IPS-20b (cell line): Measurements from ENCODE around the gene KDM5A.
A peak's percentile ranks its signal among the peaks of the same experiment; 100 is the strongest.
"Not testable (repeated sequence)": the region's sequence is repeated elsewhere in the genome, so short reads cannot be mapped to it uniquely, and the experiment has no call there.

Experiments used
- H3K27ac ChIP-seq: one replicate; pipeline ENCODE4 v1.5.1; 2013; ENCODE audit warnings: low read length
- H3K27me3 ChIP-seq: 2 replicates; pipeline ENCODE4 v1.6.1; 2013; ENCODE audit warnings: mild to moderate bottlenecking, low read length, inconsistent platforms; ENCODE audit not compliant: insufficient read depth
- H3K36me3 ChIP-seq: 2 replicates; pipeline ENCODE4 v1.6.1; 2013; ENCODE audit warnings: low read depth, mild to moderate bottlenecking, inconsistent platforms, low read length, moderate library complexity; ENCODE audit not compliant: insufficient read depth
- H3K4me1 ChIP-seq: 2 replicates; pipeline ENCODE4 v1.6.1; 2013; ENCODE audit warnings: mild to moderate bottlenecking, control low read depth, inconsistent platforms, low read length, moderate library complexity; ENCODE audit not compliant: insufficient read depth
- H3K4me3 ChIP-seq: 2 replicates; pipeline ENCODE4 v1.5.1; 2013; ENCODE audit warnings: mild to moderate bottlenecking, low read length, inconsistent platforms
- H3K9ac ChIP-seq: 2 replicates; pipeline ENCODE4 v1.6.1; 2013; ENCODE audit warnings: low read depth, mild to moderate bottlenecking, inconsistent platforms, low read length, moderate library complexity
- H3K9me3 ChIP-seq: 2 replicates; pipeline ENCODE4 v1.6.1; 2013; ENCODE audit warnings: mild to moderate bottlenecking, low read depth, low read length, inconsistent platforms; ENCODE audit not compliant: insufficient read depth

The KDM5A gene

GRCh38 chr12:389142-390096 lies at the start of gene KDM5A:
Gene KDM5A, minus strand, starts transcription at chr12:389320. Its CDS starts 229 bp downstream, at chr12:389091.
- H3K36me3 ChIP-seq: peaks cover 18% of the 10 kb centered on the region
- H3K27me3 ChIP-seq: no peaks in the 10 kb centered on the region
- peak within 1 kb of the TSS; percentile 92 for H3K9ac ChIP-seq
- H3K4me1 ChIP-seq: peaks cover 11% of the 10 kb centered on the region; the same call in 1 of the 2 replicates
- peak within 1 kb of the TSS; percentile 91 for H3K4me3 ChIP-seq
- peak within 1 kb of the TSS; percentile 90 for H3K27ac ChIP-seq
- H3K9me3 ChIP-seq: no peaks in the 10 kb centered on the region

DNA sequence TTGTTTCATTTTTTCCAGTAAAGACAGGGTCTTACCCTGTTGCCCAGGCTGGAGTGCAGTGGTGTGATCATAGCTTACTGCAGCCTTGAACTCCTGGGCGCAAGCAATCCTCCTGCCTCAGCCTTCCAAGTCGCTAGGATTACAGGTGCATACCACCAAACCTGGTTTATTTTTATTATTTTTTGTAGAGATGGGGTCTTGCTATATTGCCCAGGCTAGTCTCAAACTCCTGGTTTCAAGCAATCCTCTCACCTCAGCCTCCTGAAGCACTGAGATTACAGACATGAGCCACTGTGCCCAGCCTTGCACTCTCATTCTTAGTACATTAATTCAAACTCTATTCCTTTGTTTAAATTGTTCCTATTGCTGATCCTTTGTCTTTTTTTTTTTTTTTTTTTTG lies 46.6 kb upstream of the KDM5A start:
- not testable (repeated sequence) for H3K27ac ChIP-seq, H3K4me3 ChIP-seq, H3K9me3 ChIP-seq, H3K9ac ChIP-seq, H3K4me1 ChIP-seq, H3K27me3 ChIP-seq
- peaks cover 97% of the 10 kb centered on the region for H3K36me3 ChIP-seq

GRCh38 chr12:422526-422925 lies 33.4 kb upstream of the KDM5A start:
- Histone ChIP-seq H3K27me3 (no peaks in the 10 kb centered on the region), H3K4me3 (no peak overlapping the region), H3K4me1 (no peaks in the 10 kb centered on the region), H3K9ac (no peak overlapping the region), H3K9me3 (no peaks in the 10 kb centered on the region), H3K36me3 (peaks cover 63% of the 10 kb centered on the region), H3K27ac (no peak overlapping the region)

GRCh38 chr12:418432-418831 lies 29.3 kb upstream of the KDM5A start:
- H3K9ac ChIP-seq: no peak overlapping the region
- no peaks in the 10 kb centered on the region for H3K9me3 ChIP-seq
- H3K4me1 ChIP-seq: no peaks in the 10 kb centered on the region
- no peak overlapping the region for H3K27ac ChIP-seq
- H3K36me3 ChIP-seq: peaks cover 60% of the 10 kb centered on the region
- no peaks in the 10 kb centered on the region for H3K27me3 ChIP-seq
- H3K4me3 ChIP-seq: no peak overlapping the region

DNA sequence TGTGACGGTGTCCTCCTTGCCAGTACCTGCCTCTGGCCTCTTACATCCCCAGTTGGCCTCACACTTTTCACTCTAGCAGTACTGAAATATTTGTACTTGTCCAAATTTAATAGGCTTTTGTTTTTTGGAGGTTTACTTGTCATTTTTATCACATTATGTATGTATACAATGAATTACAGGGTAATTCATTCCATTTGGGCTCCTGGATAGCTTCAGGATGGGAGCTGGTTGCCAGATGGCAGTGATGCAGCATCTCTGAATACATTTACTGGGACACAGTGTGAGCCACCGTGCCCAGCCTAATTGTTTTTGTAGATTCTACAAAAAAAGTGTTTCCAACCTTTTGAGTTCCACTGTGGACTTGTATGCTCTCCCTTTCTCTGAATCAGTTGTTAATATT lies 25.7 kb upstream of the KDM5A start:
- H3K9me3 ChIP-seq: no peaks in the 10 kb centered on the region
- no peaks in the 10 kb centered on the region for H3K27me3 ChIP-seq
- H3K9ac ChIP-seq: no peak overlapping the region
- no peak overlapping the region for H3K27ac ChIP-seq
- no peaks in the 10 kb centered on the region for H3K4me1 ChIP-seq
- H3K36me3 ChIP-seq: peaks cover 77% of the 10 kb centered on the region
- H3K4me3 ChIP-seq: no peak overlapping the region

DNA sequence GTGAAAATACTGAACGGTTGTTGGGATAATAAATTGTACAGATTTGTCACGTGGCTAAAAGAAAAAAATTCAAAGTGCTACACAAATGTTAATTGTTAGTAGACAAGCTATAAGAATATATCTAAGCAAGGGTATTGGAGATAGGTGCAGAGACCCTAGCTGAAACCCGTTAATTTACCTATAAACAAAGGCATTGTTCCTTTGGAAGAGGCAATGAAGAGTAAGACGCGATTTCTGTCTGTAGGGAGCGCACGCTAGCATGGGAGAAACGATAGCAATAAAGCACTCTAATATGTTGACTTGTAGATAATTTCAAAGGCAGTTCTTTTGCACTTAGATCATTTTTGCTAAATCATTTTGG lies 12.9 kb upstream of the KDM5A start:
- Histone ChIP-seq H3K27ac (peak overlapping the region; percentile 62), H3K9me3 (no peaks in the 10 kb centered on the region), H3K9ac (peak overlapping the region; percentile 88), H3K27me3 (no peaks in the 10 kb centered on the region), H3K4me3 (peak overlapping the region; percentile 97), H3K4me1 (no peaks in the 10 kb centered on the region), H3K36me3 (peaks cover 23% of the 10 kb centered on the region)

DNA sequence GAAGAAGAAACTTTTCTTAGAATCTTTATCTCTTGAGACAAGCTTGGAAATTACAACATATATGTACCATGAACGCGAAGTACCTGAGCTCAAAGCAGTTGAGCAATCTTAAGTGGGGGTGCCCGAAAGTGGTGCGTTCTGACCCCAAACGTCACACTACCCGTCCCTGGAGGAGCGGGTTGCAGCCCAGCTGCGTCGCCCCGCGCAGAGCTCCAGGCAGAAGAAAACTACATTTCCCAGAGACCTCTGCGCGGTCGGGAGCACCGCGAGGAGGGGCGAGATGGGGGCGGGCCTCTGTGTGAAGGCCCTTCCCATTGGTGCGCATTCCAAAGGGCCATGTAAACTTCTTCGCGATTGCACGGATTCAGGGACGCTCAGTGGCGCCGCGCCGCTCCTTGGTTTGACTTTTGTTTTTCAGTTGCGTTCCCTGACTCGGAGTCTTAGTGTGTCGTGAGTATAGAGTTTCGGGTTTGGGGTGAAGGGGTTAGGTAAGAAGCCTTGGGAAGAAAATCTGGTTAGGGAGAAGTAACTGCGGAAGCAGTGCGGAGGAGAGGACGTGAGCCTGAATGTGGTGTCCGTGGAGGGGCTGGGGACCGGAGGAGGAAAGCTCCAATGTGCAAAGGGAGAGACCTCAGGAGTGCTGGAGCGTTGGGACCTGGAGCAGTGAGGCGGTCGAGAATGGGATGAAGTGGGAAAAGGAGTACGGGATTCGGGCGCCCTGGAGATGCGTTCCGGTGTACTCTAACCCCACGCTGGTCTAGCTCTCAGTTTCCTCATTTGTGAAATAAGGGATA lies 12.3 kb upstream of the KDM5A start, which contains the start of gene CCDC77:
CCDC77 (plus strand) TSS at position 410 of the 794 bp plus-strand sequence. CDS start 7,740 bp downstream, outside the sequence.
- Histone ChIP-seq H3K9ac (peak within 1 kb of the TSS; percentile 88), H3K4me1 (no peaks in the 10 kb centered on the region), H3K4me3 (peak within 1 kb of the TSS; percentile 97), H3K27ac (peak within 1 kb of the TSS; percentile 62), H3K27me3 (no peaks in the 10 kb centered on the region), H3K9me3 (no peaks in the 10 kb centered on the region), H3K36me3 (peaks cover 17% of the 10 kb centered on the region)

DNA sequence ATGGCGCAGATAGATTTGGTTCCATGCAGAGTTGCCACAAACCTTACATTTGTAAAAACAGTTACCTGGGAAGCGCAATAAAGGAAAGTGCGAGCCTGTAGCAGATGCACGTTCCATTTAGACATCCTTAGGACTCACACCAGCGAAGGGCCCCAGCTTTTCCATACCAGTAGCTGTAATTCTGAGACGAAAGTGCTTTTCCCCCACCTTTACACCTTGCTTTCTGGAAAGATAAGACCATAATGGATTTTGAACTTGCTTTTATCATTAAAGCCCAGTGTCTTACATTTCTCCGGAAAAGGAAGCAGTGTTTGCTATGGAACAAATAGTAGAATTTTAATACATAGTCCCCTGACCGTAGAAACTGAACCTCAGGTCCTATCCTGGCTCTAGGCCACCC lies 11.7 kb upstream of the KDM5A start:
- H3K4me1 ChIP-seq: no peaks in the 10 kb centered on the region
- H3K27ac ChIP-seq: no peak overlapping the region

GRCh38 chr12:388541-389141 lies 479 bp downstream of the KDM5A start:
- no peak overlapping the region for H3K27ac ChIP-seq
- H3K27me3 ChIP-seq: no peaks in the 10 kb centered on the region
- H3K9me3 ChIP-seq: no peaks in the 10 kb centered on the region
- H3K4me3 ChIP-seq: peak overlapping the region; percentile 91
- H3K36me3 ChIP-seq: peaks cover 26% of the 10 kb centered on the region
- peak overlapping the region; percentile 92 for H3K9ac ChIP-seq
- peaks cover 11% of the 10 kb centered on the region; the same call in 1 of the 2 replicates for H3K4me1 ChIP-seq

More for the DNA sequence above, 11.7 kb upstream of the KDM5A start:
- H3K4me3 ChIP-seq: peak overlapping the region; percentile 97
- H3K9me3 ChIP-seq: no peaks in the 10 kb centered on the region
- H3K27me3 ChIP-seq: no peaks in the 10 kb centered on the region
- peak overlapping the region; percentile 55; the same call in 1 of the 2 replicates for H3K9ac ChIP-seq
- peaks cover 11% of the 10 kb centered on the region for H3K36me3 ChIP-seq

- Histone ChIP-seq H3K27ac (no peak overlapping the region), H3K36me3 (peaks cover 32% of the 10 kb centered on the region), H3K27me3 (no peaks in the 10 kb centered on the region), H3K9me3 (no peaks in the 10 kb centered on the region), H3K9ac (peak overlapping the region; percentile 92), H3K4me1 (peaks cover 11% of the 10 kb centered on the region; the same call in 1 of the 2 replicates), H3K4me3 (peak overlapping the region; percentile 91)
Observed at GRCh38 chr12:388012-388411, 1.1 kb downstream of the KDM5A start.

DNA sequence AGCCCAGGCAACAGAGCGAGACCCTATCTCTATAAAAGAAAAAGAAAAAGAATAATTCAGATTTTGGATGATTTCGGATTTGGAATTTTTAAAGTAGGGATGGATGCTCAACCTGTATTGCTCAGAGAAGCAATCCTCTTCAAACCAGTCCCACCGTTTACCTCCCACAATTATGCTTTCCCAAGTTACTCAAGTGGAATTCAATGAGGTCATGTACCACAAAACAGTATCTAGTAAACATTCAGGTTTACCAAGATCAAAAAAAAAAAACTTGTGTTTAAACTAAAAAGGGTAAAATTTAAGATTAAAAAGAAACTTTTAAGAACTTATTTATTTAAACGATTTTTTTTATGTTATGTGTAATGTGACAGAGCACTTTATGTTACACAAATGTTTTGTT lies 2.5 kb downstream of the KDM5A start:
- Histone ChIP-seq H3K27me3 (no peaks in the 10 kb centered on the region), H3K27ac (no peak overlapping the region), H3K9ac (no peak overlapping the region), H3K4me3 (peak overlapping the region; percentile 91), H3K36me3 (peaks cover 43% of the 10 kb centered on the region), H3K4me1 (peaks cover 11% of the 10 kb centered on the region; the same call in 1 of the 2 replicates), H3K9me3 (no peaks in the 10 kb centered on the region)
